NCI-H2196 (cell line): ENCODE measurements around the gene PADI3.
A peak's percentile ranks its signal among the peaks of the same experiment; 100 is the strongest.

Experiments used
- DNase-seq: peaks from one replicate; lab custom pipeline; 2025; ENCODE audit not compliant: unreplicated experiment; lab: John Stamatoyannopoulos, UW

Gene PADI3, protein sequence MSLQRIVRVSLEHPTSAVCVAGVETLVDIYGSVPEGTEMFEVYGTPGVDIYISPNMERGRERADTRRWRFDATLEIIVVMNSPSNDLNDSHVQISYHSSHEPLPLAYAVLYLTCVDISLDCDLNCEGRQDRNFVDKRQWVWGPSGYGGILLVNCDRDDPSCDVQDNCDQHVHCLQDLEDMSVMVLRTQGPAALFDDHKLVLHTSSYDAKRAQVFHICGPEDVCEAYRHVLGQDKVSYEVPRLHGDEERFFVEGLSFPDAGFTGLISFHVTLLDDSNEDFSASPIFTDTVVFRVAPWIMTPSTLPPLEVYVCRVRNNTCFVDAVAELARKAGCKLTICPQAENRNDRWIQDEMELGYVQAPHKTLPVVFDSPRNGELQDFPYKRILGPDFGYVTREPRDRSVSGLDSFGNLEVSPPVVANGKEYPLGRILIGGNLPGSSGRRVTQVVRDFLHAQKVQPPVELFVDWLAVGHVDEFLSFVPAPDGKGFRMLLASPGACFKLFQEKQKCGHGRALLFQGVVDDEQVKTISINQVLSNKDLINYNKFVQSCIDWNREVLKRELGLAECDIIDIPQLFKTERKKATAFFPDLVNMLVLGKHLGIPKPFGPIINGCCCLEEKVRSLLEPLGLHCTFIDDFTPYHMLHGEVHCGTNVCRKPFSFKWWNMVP

GRCh38 chr1:17248781-17249180 lies at the start of gene PADI3:
PADI3 (plus strand) TSS chr1:17249098; CDS start chr1:17249138, 40 bp downstream.
- DNase-seq, result peak; percentile 21

- DNase-seq, result no peak
Observed at GRCh38 chr1:17199267-17200044, 49.4 kb upstream of the PADI3 start.

- DNase-seq, result no peak
Observed at GRCh38 chr1:17200246-17200645, 48.7 kb upstream of the PADI3 start.

GRCh38 chr1:17200756-17201155 lies 48.1 kb upstream of the PADI3 start:
- DNase-seq, result no peak

GRCh38 chr1:17201201-17202021 lies 47.5 kb upstream of the PADI3 start:
- no peak for DNase-seq

- DNase-seq, result no peak
Observed at GRCh38 chr1:17204546-17205440, 44.1 kb upstream of the PADI3 start, which contains the start of gene PADI1. PADI1 (plus strand) TSS chr1:17205128; CDS start chr1:17205218, 90 bp downstream.

DNA sequence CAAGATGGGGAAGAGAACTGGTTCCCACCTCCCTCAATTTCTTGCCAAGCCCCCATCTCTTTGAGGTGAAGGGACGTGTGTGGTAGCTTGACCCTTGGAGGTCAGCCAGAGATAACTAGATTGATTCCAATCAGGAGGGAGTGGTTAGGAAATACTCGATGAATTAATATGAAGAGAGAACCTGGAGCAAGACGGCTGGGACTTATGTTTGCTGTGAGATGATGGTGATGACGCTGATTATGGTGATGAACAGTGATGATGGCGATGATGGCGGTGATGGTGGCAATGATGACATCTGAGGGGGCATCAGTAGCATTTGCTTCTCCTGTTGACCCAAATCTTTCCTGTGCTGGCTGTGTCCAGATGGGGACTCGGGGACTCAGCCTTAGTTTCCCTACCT lies 43.2 kb upstream of the PADI3 start:
- DNase-seq, result no peak

GRCh38 chr1:17206196-17206595 lies 42.7 kb upstream of the PADI3 start:
- DNase-seq, result no peak

- DNase-seq, result peak; percentile 25
Observed at GRCh38 chr1:17207046-17207445, 41.9 kb upstream of the PADI3 start.

DNA sequence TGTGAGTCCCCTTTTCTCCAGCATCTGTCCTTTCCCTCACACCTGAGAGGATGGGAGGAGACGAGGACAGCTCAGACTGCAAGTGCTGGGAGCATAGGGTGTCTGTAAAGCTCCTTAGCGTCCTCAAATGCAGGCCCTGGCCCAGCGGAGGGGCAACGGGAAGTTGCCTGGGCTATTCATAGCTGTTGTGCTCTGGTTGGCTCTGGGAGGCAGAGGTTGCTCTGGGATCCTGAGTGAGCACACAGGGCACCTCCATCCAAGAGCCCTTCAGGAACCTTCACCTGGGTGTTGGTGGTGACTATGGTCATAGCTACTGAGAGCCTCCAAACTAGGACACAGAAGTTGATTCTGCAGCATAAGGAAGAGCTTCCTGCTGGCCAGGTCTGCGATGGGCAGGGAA lies 41.4 kb upstream of the PADI3 start:
- no peak for DNase-seq

DNA sequence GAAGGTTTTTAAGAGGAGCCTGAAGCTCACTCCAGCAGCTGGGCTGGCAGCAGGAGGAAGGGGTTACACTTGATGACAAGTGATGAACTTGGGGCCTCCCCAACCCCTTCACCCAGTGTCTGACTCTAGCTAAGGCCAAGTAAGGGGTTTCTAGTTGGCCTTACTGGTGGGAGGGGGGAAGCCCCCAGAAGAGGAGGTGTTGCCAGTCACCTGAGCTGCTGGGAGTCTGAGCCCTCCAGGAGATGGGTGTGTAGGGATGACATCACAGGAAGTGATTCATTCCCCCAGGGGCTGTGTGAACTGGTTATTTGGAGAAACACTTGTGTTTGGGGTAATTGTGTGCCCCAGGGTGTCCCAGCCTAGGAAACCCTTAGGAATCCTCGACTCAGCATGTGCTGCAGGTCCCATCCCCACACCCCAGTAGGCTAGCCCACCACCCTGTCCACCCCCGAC lies 40.9 kb upstream of the PADI3 start:
- DNase-seq, result no peak

DNA sequence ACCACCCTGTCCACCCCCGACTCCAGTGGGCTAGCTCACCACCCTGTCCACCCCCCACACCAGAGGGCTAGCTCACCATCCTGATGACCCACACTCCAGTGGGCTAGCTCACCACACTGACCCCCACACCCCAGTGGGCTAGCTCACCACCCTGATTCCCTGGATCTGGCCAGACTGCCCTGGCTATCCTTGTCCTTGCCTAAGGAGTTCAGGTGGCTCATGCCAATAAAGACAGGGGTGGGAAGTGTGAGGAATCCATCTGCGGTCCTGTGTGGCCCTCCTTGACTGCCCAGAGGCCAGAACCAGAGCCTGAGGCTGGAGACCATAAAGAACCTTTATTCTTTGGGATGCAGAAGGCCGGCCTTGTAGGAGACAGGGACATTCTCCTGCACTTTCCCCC lies 40.4 kb upstream of the PADI3 start:
- DNase-seq, result no peak

DNA sequence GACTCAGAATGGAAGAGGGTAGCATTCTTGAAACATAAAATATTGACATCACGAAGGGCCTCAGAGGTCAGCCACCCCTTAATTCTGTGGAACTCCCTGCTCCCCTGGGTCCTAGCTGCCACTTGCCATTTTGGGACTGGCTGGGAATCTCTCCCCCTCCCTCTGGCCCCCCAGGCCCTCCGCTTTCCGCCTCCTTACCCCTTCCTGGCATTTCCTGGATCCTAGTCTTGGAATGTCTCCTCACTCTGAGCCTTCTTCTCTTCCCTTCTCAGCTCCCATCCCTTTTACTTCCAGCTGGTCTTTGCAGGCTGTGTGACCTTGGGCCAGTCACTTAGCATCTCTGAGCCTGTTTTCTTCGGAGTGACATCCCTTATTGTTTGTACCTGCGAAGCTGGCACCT lies 39.5 kb upstream of the PADI3 start:
- no peak for DNase-seq

DNA sequence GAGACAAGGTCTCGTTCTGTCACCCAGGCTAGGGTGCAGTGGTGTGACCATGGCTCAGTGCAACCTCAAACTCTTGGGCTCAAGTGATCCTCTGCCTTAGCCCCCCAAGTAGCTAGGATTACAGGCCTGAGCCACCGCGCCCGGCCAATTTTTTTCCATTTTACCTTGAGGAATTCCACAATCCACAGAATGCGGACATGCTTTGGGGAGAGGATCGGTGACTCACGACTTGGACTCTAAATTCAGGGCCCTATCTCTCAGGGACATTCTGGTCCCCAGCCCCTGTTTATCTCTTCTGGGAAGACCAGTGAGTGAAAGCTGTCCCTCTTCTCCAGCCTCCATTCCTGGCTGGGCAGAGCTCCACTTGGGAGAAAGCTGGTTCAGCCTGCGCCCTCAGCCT lies 38.7 kb upstream of the PADI3 start:
- DNase-seq, result no peak

DNA sequence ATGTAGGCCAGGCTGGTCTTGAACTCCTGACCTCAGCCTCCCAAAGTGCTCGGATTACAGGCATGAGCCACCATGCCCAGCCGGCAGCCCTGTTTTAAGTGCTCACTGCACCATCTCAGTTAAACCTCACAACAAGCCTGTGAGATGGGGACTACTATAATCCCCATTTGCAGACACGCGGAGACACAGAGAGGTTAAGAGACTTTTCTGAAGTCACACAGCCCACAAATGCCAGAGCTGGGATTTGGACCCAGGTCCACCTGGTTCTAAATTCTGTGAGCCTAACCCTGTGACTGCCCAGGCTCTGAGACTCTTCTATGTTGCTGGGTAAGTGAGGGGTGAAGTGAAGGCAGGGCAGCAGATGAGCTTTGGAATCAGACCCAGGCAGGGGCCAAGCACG lies 37.5 kb upstream of the PADI3 start:
- DNase-seq, result no peak

DNA sequence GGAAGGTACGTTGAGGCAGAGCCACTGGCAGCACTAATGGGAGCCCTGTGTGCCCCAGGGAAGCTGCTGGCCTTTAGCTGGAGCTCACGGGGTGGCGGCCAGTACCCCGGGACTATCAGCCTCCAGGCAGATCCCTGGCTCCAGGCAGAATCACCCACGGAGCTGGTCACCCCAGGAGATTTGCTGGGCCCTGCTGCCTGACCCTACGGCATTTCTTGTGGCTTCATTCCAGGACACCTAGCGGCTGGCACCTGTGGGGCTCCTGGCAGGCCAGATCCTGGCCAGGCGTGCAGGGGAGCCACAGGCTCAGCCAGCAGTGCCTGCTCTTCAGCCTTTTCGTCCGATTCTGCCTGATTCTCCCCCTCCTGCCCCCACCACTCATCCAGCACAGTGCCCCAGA lies 36.9 kb upstream of the PADI3 start:
- peak; percentile 28 for DNase-seq

GRCh38 chr1:17212487-17213121 lies 36.3 kb upstream of the PADI3 start:
- peak; percentile 52 for DNase-seq

- no peak for DNase-seq
Observed at GRCh38 chr1:17213148-17213781, 35.6 kb upstream of the PADI3 start.

DNA sequence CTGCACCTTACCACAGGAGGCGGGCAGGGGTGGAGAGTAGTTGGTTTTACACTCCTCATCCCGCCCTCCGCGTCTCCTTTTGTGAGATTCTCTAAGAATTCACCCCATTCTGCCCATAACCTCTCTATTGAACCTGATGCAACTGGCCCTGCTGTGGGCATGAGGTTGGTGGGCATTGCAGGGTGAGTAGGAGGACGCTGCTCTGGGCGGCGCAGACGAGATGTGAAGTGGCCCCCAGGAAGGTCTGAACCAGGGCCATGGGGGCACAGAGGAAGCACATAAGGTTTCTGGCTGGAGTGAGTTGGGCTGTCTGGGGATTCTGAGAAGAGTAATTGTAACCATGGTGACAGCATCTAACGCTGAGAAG lies 35.1 kb upstream of the PADI3 start:
- DNase-seq, result no peak
